K562 (cell line): ENCODE results near the gene ARMC9. TPM values are rescaled to one million over a fixed set of nuclear protein-coding genes. Genes with fewer than 3 reads are reported as not detected.

Experiments used
- ATAC-seq: fragments of 200-7000 bp; cut with Tn5 transposase; 3 replicates; pipeline ENCODE4 v1.9.1; 2020; ENCODE audit warnings: moderate library complexity
- BruUV-seq: library from RNA; stranded (reverse); fragments of 400-500 nt; replicated peaks from 2 replicates; lab custom pipeline; 2021; lab: Mats Ljungman, UMichigan
- CTCF ChIA-PET: fragments of 300-600 bp; formaldehyde crosslinking; extraction: SDS; loops from one replicate; lab custom pipeline; 2021; ENCODE audit warnings: low intra/inter-chr PET ratio; lab: Yijun Ruan, JAX
- POLR2A ChIA-PET: fragments of 300-600, 350-650 bp; sonication (Branson Sonifier 250); formaldehyde crosslinking; extraction: SDS; loops from one replicate; lab custom pipeline; 2021; ENCODE audit warnings: antibody characterized with exemption, inconsistent platforms; lab: Yijun Ruan, JAX
- DNase-seq, 4 experiments: peaks; one replicate each; pipeline versions ENCODE4 v3.0.0 to v3.0.0-alpha.2; 2011 to 2018; ENCODE audit warnings: low spot score in 3 of 4, mixed read lengths in 3 of 4; ENCODE audit errors: extremely low read depth in 1 of 4
- FAIRE-seq: peaks from 2 replicates; lab custom pipeline; 2011; peaks lifted over from hg19 to GRCh38; lab: Jason Lieb, UNC
- H2AFZ ChIP-seq: 2 replicates; pipeline ENCODE4 v1.6.0; 2011; ENCODE audit warnings: low read depth, low read length, control low read depth, inconsistent platforms
- H3K27ac ChIP-seq: fragments of 200-600 bp; 3 replicates; pipeline ENCODE4 v1.8.0; 2011; ENCODE audit warnings: low read depth, mild to moderate bottlenecking, control low read depth, inconsistent platforms, low read length, moderate library complexity, mixed read lengths; ENCODE audit errors: extremely low read depth
- H3K27me3 ChIP-seq, 2 experiments: fragments of 300-600 bp in 1 of 2; 2 replicates in 1 of 2; 3 replicates in 1 of 2; pipeline versions ENCODE4 v1.6.0 to v1.8.0; 2011; ENCODE audit warnings: inconsistent platforms in 2 of 2, low read length in 2 of 2, mild to moderate bottlenecking in 1 of 2, mixed read lengths in 1 of 2, moderate library complexity in 1 of 2; ENCODE audit not compliant: control insufficient read depth in 2 of 2, insufficient read depth in 2 of 2
- H3K36me3 ChIP-seq: fragments of 300-600 bp; 3 replicates; pipeline ENCODE4 v1.8.0; 2011; ENCODE audit warnings: mild to moderate bottlenecking, low read length, inconsistent platforms; ENCODE audit not compliant: control insufficient read depth, insufficient read depth
- H3K4me1 ChIP-seq, 2 experiments: fragments of 200-600 bp in 1 of 2; replicated peaks in 1 of 2; 2 replicates in 1 of 2; 3 replicates in 1 of 2; pipeline versions ENCODE4 v1.5.1 to v1.8.0; 2011; ENCODE audit warnings: inconsistent platforms in 2 of 2, low read length in 2 of 2, mild to moderate bottlenecking in 1 of 2, mixed read lengths in 1 of 2, moderate library complexity in 1 of 2; ENCODE audit not compliant: control insufficient read depth in 2 of 2, insufficient read depth in 2 of 2
- H3K4me2 ChIP-seq: 2 replicates; pipeline ENCODE4 v1.6.1; 2011; ENCODE audit warnings: low read length, control low read depth, inconsistent platforms, mixed read lengths; ENCODE audit not compliant: insufficient read depth
- H3K4me3 ChIP-seq: fragments of 200-600 bp; sonication (generic), shearing (Covaris generic); 2 replicates; pipeline ENCODE4 v1.5.1; 2016; ENCODE audit warnings: control low read depth, inconsistent platforms
- H3K79me2 ChIP-seq: fragments of 200-600 bp; 3 replicates; pipeline ENCODE4 v1.8.0; 2011; ENCODE audit warnings: low read length, inconsistent platforms; ENCODE audit not compliant: control insufficient read depth, insufficient read depth
- H3K9ac ChIP-seq, 2 experiments: 2 replicates each; pipeline versions ENCODE4 v1.6.0 to v1.6.1; 2011; ENCODE audit warnings: low read depth in 2 of 2, low read length in 2 of 2, control low read depth in 1 of 2, inconsistent platforms in 1 of 2, mild to moderate bottlenecking in 1 of 2, mixed read lengths in 1 of 2; ENCODE audit not compliant: insufficient read depth in 1 of 2
- H3K9me1 ChIP-seq: one replicate; pipeline ENCODE4 v1.6.0; 2011; ENCODE audit warnings: inconsistent platforms, mild to moderate bottlenecking, low read length, moderate library complexity; ENCODE audit not compliant: control insufficient read depth, insufficient read depth
- H3K9me3 ChIP-seq: replicated peaks from 2 replicates; pipeline ENCODE4 v1.5.1; 2011; ENCODE audit warnings: low read depth, low read length, inconsistent platforms; ENCODE audit not compliant: control insufficient read depth, insufficient read depth
- H4K20me1 ChIP-seq: replicated peaks from 2 replicates; pipeline ENCODE4 v1.6.1; 2011; ENCODE audit warnings: low read length, inconsistent platforms, mixed read lengths; ENCODE audit not compliant: control insufficient read depth, insufficient read depth
- ARNT ChIP-seq, 2 experiments: fragments of 450-650 bp; IDR thresholded peaks; 2 replicates each; pipeline ENCODE4 v1.6.1; 2016; ENCODE audit warnings: mild to moderate bottlenecking in 1 of 2
- BCOR ChIP-seq: fragments of 450-650 bp; IDR thresholded peaks from 2 replicates; pipeline ENCODE4 v1.6.1; 2016
- CHD2 ChIP-seq: IDR thresholded peaks from 2 replicates; pipeline ENCODE4 v1.6.1; 2011; ENCODE audit warnings: low read depth, low read length
- CREB1 ChIP-seq, 2 experiments: sonication (generic) in 1 of 2; formaldehyde crosslinking in 1 of 2; IDR thresholded peaks; 2 replicates each; pipeline versions ENCODE4 v1.6.1 to v1.8.0; 2012 to 2022; ENCODE audit warnings: inconsistent platforms in 1 of 2, mild to moderate bottlenecking in 1 of 2, missing genetic modification reagents in 1 of 2, moderate library complexity in 1 of 2
- HDAC3 ChIP-seq: fragments of 450-650 bp; IDR thresholded peaks from 2 replicates; pipeline ENCODE4 v1.6.1; 2018; ENCODE audit warnings: borderline replicate concordance, mild to moderate bottlenecking, moderate library complexity; ENCODE audit not compliant: partially characterized antibody
- NRF1 ChIP-seq, 2 experiments: fragments of 450-650 bp; IDR thresholded peaks in 1 of 2; conservative IDR thresholded peaks in 1 of 2; 2 replicates each; pipeline ENCODE4 v1.6.1; 2014; ENCODE audit warnings: mild to moderate bottlenecking in 2 of 2
- PHTF2 ChIP-seq: fragments of 250-450 bp; sonication (Bioruptor Pico); IDR thresholded peaks from 2 replicates; pipeline ENCODE4 v1.5.0; 2021; ENCODE audit warnings: mild to moderate bottlenecking
- SMAD4 ChIP-seq: fragments of 250-450 bp; sonication (Bioruptor Pico); conservative IDR thresholded peaks from 2 replicates; pipeline ENCODE4 v1.8.0; 2021; ENCODE audit warnings: inconsistent platforms, mild to moderate bottlenecking, moderate library complexity
- ZNF282 ChIP-seq: sonication (generic); formaldehyde crosslinking; IDR thresholded peaks from 2 replicates; pipeline ENCODE4 v1.8.1; 2023; ENCODE audit warnings: missing genetic modification reagents
- WGBS: fragments of 100-300 bp; shearing (Covaris generic); methylation state at CpG from one replicate; pipeline ENCODE4 v1.1.6; 2016; ENCODE audit warnings: low coverage, mixed read lengths; ENCODE audit not compliant: insufficient coverage; ENCODE audit errors: missing lambda C conversion rate; 5-methylcytosine and 5-hydroxymethylcytosine counted together
- in situ Hi-C: fragments of 300-500 bp; cut with MboI; formaldehyde crosslinking; loops from 4 replicates; pipeline ENCODE4 v1.15.0; 2018; ENCODE audit warnings: inconsistent platforms, mixed read lengths
- intact Hi-C: fragments of 100-400 bp; cut with micrococcal nuclease; formaldehyde crosslinking; loops from 2 replicates; pipeline ENCODE4 v1.14.2; 2022
- polyA plus RNA-seq, 8 experiments: library from polyadenylated mRNA; depleted of rRNA in 4 of 8; stranded (reverse) in 5 of 8; unstranded in 3 of 8; fragments of >200 nt; fragmentation: Nextera tagmentation in 2 of 8; fragmentation: Illumina TruSeq in 1 of 8; extraction: Ambion mirVana in 2 of 8; extraction: Trizol in 1 of 8; gene quantifications; 2 replicates each; pipeline versions ENCODE4 v1.2.1 to v1.2.3, GENCODE V29; 2011 to 2014; ENCODE audit warnings: inconsistent platforms in 1 of 8, missing spikeins in 1 of 8
- total RNA-seq, 7 experiments: library from RNA; depleted of rRNA in 6 of 7; stranded (reverse); fragments of >200 nt in 6 of 7; fragmentation: Illumina TruSeq in 2 of 7; extraction: Trizol in 2 of 7; gene quantifications; 2 replicates each; pipeline versions ENCODE4 v1.2.1 to v1.2.3, GENCODE V29; 2011 to 2021; ENCODE audit warnings: low replicate concordance in 1 of 7
- TF ChIP-seq, protein P1 (sequence below): fragments of 250-450 bp; sonication (Bioruptor Pico); IDR thresholded peaks from 2 replicates; pipeline ENCODE4 v1.4.0; 2020; ENCODE audit warnings: mild to moderate bottlenecking

ARMC9 gene
- total and polyA plus RNA-seq, 9 of the 15 experiments (the other 6 are each of a cell fraction or from before 2014, with no cell fraction given) = 0.36 to 2.3 (median 1.1) TPM

DNA sequence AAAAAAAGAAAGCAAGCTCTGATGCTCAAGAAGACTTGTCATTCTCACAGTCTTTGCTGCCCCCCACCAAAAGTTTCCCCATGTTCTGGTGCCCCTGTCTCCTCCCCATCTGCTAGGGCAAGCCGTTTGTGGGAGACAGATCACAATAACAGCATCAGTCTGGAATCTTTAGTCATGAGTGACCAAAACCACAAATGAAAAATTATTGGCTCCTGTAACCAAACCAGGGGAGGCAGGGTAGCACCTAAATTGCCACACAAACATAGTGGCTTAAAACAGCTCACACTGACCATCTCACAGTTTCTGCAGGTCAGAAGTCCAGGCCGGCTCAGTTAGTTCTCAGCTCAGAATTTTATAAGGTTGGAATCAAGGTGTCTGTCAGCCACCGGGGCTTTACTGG is 188.0 kb downstream of the ARMC9 start (continued):
- TF ChIP-seq, protein P1, sequence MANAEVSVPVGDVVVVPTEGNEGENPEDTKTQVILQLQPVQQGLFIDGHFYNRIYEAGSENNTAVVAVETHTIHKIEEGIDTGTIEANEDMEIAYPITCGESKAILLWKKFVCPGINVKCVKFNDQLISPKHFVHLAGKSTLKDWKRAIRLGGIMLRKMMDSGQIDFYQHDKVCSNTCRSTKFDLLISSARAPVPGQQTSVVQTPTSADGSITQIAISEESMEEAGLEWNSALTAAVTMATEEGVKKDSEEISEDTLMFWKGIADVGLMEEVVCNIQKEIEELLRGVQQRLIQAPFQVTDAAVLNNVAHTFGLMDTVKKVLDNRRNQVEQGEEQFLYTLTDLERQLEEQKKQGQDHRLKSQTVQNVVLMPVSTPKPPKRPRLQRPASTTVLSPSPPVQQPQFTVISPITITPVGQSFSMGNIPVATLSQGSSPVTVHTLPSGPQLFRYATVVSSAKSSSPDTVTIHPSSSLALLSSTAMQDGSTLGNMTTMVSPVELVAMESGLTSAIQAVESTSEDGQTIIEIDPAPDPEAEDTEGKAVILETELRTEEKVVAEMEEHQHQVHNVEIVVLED (CRISPR knock-in tag) = no peak
- no peak for TF ChIP-seq NRF1 (conservative IDR thresholded peaks at IDR 0.05 in 1 of 2, IDR thresholded peaks at IDR 0.05 in 1 of 2)
- no peak for TF ChIP-seq HDAC3
- no peak for TF ChIP-seq PHTF2 (CRISPR knock-in tag)
- TF ChIP-seq ARNT (IDR thresholded peaks at IDR 0.05) = no peak
- no peak for TF ChIP-seq ZNF282 (CRISPR knock-in tag)
- no peak for TF ChIP-seq SMAD4 (CRISPR knock-in tag)

DNA sequence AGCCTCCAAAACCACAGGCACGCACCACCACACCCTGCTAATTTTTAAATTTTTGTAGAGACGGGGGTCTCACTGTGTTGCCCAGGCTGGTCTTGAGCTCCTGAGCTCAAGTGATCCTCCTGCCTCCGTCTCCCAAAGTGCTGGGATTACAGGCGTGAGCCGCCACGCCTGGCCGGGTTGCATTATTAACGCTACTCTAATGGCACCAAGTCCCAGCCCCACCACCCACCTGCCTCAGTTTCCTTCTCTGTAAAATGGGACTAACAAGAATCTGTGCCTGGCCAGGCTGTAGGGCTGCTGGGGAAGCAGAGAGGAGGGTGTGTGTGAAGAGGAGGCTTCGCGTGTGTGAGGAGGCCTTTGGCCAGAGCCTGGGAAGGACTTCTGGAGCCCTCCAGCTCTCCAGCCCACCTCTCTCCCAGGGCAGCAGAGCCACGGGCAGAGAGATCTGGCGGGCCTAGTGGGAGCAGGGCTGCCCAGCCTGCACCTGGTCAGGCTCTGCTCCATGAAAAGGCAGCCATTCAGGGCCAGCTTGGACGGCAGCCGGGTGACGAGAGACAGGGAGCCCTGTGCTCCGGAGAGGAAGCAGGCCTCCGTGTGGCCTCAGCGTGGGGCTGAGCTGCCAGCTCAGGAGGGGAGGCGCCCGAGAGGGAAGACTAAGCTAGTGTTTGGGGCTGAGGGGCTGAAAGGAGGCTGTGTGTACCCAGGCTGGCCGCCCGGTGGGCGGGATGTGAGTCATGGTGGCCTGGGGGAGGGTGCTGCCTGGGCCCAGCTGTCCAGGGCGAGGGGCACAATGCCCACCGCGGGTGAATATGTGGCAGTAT is 189.7 kb downstream of the ARMC9 start:
- H2AFZ ChIP-seq = no peak overlapping the region
- H3K9ac ChIP-seq = no peak overlapping the region
- intact Hi-C loops = no loop called here
- no peaks in the 10 kb centered on the region for H3K36me3 ChIP-seq
- BruUV-seq = no TSS peak
- no peak for FAIRE-seq
- in situ Hi-C loops = no loop called here
- H4K20me1 ChIP-seq = no peaks in the 10 kb centered on the region
- 0 out of 2 replicates have a peak, but pooled peaks cover 1% of the 10 kb centered on the region for H3K9me3 ChIP-seq
- DNase-seq = no peak
- CTCF ChIA-PET = no interaction called here
- H3K9me1 ChIP-seq = no peaks in the 10 kb centered on the region
- H3K4me2 ChIP-seq = no peak overlapping the region
- ATAC-seq = peak; percentile 43; the same call in 2 of the 3 replicates
- H3K4me1 ChIP-seq = no peaks in the 10 kb centered on the region; a peak in 1 of 5 replicates
- H3K27ac ChIP-seq = no peak overlapping the region
- POLR2A ChIA-PET = interaction anchor here (0.7 kb wide), 2 partner anchors 17 to 18 kb away, joined by 3 read pairs; no protein-coding TSS in a partner anchor
- H3K27me3 ChIP-seq = peaks cover 2 to 39% of the 10 kb centered on the region in 2 experiments; a peak in 2 of 5 replicates
- H3K79me2 ChIP-seq = no peaks in the 10 kb centered on the region
- TF ChIP-seq CREB1 (IDR thresholded peaks at IDR 0.05) (no peak), CREB1 (CRISPR knock-in tag; IDR thresholded peaks at IDR 0.05) (no peak), CHD2 (no peak), BCOR (0 out of 2 replicates have a peak, but pooled peaks have one; percentile 10)
- 9% methylated on average over 22 of the region's 26 CpGs for WGBS
- H3K4me3 ChIP-seq = no peak overlapping the region
